ENCODE results near the gene EHD1. TPM values are rescaled to one million over a fixed set of nuclear protein-coding genes. Genes with fewer than 3 reads are reported as not detected.

Gene EHD1
- total and polyA plus RNA-seq, 9 of the 15 experiments (the other 6 are each of a cell fraction or from before 2014, with no cell fraction given), result 0.46 to 65.0 (median 16.4) TPM

- peak; percentile 52 for TF ChIP-seq RBBP5 (IDR thresholded peaks at IDR 0.05; ENCODE audit: borderline replicate concordance, insufficient read depth, low read length, poor library complexity, severe bottlenecking)
- TF ChIP-seq ZNF609 (CRISPR knock-in tag; IDR thresholded peaks at IDR 0.05; ENCODE audit: borderline replicate concordance), result no peak
- no peak for TF ChIP-seq ATF2 (CRISPR knock-in tag; IDR thresholded peaks at IDR 0.05)
- TF ChIP-seq ZBTB9 (CRISPR knock-in tag; IDR thresholded peaks at IDR 0.05), result peak; percentile 73; the same call in 1 of the 2 replicates
- TF ChIP-seq CBX5 (IDR thresholded peaks at IDR 0.05; ENCODE audit: borderline replicate concordance, low read depth), result no peak
- 0 out of 2 replicates have a peak, but pooled peaks have one; percentile 18 for TF ChIP-seq ZNF76 (CRISPR knock-in tag; IDR thresholded peaks at IDR 0.05; ENCODE audit: borderline replicate concordance)
- TF ChIP-seq ESRRA (IDR thresholded peaks at IDR 0.05; ENCODE audit: borderline replicate concordance, low read depth), result peak; percentile 47
- TF ChIP-seq PHF8 (IDR thresholded peaks at IDR 0.05; ENCODE audit: borderline replicate concordance, low read length), result peak; percentile 68; the same call in 1 of the 2 replicates
- peak in 1 of 2 experiments; percentile 16; a peak in 1 of 4 replicates for TF ChIP-seq ZNF639 (CRISPR knock-in tag; conservative IDR thresholded peaks at IDR 0.05 in 1 of 2, IDR thresholded peaks at IDR 0.05 in 1 of 2)
- TF ChIP-seq TARDBP (IDR thresholded peaks at IDR 0.05), result no peak
- TF ChIP-seq ZSCAN32 (CRISPR knock-in tag; IDR thresholded peaks at IDR 0.05), result no peak
- no peak for TF ChIP-seq ZNF197 (CRISPR knock-in tag; IDR thresholded peaks at IDR 0.05; ENCODE audit: low read depth)
- TF ChIP-seq SIX5 (IDR thresholded peaks at IDR 0.05; ENCODE audit: borderline replicate concordance in 1 of 2, insufficient read depth in 1 of 2, low read depth in 1 of 2, low read length in 2 of 2), result no peak
- 0 out of 2 replicates have a peak, but pooled peaks have one; percentile 38 for TF ChIP-seq SMARCE1 (IDR thresholded peaks at IDR 0.05)
- TF ChIP-seq ZNF655 (CRISPR knock-in tag; IDR thresholded peaks at IDR 0.05), result no peak
- no peak for TF ChIP-seq ZNF695 (CRISPR knock-in tag; IDR thresholded peaks at IDR 0.05)
Measured at GRCh38 chr11:64887757-64888405, 9.5 kb upstream of the EHD1 start (continued).

Data from K562 (cell line).